ENCODE results near the gene FOXD2.

Gene FOXD2

DNA sequence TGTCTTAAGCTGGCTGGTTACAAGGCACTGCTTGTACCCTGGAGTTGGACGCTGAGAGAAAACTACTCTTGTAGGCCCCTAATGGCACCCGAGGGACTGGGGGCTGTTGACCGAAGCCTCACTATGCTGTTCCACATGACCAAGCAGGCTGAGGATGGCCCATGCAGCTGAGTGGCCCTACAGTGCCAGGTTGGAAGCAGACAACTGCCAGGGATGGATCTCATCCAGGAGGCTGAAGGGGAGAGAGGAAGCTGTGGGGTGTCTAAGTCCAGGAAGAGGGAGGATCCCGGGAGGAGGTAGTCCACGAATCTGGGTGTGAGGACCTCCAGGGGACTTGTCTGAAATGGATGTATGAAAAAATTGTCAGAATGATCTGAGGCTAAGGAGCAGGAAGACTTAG is 45.8 kb downstream of the FOXD2 start:
- no peak overlapping the region for H3K4me3 ChIP-seq (replicated peaks; ENCODE audit: low read depth, low read length)
- TF ChIP-seq, protein P1, sequence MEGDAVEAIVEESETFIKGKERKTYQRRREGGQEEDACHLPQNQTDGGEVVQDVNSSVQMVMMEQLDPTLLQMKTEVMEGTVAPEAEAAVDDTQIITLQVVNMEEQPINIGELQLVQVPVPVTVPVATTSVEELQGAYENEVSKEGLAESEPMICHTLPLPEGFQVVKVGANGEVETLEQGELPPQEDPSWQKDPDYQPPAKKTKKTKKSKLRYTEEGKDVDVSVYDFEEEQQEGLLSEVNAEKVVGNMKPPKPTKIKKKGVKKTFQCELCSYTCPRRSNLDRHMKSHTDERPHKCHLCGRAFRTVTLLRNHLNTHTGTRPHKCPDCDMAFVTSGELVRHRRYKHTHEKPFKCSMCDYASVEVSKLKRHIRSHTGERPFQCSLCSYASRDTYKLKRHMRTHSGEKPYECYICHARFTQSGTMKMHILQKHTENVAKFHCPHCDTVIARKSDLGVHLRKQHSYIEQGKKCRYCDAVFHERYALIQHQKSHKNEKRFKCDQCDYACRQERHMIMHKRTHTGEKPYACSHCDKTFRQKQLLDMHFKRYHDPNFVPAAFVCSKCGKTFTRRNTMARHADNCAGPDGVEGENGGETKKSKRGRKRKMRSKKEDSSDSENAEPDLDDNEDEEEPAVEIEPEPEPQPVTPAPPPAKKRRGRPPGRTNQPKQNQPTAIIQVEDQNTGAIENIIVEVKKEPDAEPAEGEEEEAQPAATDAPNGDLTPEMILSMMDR (IDR thresholded peaks at IDR 0.05; ENCODE audit: low read depth, low read length, missing control alignments) = no peak
- no peak for DNase-seq (ENCODE audit: extremely low read depth, low read depth)

DNA sequence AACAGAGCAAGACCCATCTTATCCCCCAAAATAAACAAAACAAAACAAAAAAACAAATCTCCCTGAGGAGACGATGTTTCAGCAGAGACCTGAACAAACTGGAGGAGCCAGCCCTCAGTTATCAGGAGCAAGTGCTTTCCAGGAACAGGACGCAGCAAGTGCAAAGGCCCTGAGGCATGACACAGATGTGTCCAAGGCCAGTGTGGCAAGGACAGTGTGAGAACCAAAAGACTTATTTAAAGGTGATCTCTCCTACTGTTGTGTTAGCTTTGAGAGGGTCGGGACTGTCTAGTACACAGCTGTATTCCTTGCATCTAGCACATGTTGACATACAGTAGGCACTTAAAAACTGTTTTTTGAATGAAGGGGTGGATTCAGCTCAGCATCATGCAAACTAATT is 48.0 kb downstream of the FOXD2 start:
- no peak for DNase-seq (ENCODE audit: extremely low read depth, low read depth)
- no peak overlapping the region for H3K4me3 ChIP-seq (replicated peaks; ENCODE audit: low read depth, low read length)
- TF ChIP-seq, protein P1 (IDR thresholded peaks at IDR 0.05; ENCODE audit: low read depth, low read length, missing control alignments) = no peak

DNA sequence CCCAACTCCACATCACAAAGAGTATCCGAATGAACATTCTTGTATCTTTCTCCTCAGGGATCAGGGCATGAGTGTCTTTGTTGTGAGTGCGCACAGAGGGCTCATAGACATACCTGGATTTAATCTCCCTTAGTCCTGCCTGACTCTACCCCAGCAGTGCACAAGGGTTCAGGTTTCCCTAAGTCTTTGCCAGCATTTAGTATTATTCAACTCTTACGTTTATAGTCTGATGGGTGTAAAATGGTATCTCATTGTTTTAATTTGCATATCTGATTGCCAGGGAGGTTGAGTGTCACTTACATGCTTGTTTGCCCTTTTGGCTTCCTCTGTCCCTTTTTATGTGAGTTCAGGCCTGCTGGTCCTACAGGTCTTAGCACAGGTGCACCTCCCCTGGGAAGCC is 49.5 kb downstream of the FOXD2 start:
- DNase-seq (ENCODE audit: extremely low read depth, low read depth) = no peak
- H3K4me3 ChIP-seq (replicated peaks; ENCODE audit: low read depth, low read length) = no peak overlapping the region
- TF ChIP-seq, protein P1 (IDR thresholded peaks at IDR 0.05; ENCODE audit: low read depth, low read length, missing control alignments) = no peak

DNA sequence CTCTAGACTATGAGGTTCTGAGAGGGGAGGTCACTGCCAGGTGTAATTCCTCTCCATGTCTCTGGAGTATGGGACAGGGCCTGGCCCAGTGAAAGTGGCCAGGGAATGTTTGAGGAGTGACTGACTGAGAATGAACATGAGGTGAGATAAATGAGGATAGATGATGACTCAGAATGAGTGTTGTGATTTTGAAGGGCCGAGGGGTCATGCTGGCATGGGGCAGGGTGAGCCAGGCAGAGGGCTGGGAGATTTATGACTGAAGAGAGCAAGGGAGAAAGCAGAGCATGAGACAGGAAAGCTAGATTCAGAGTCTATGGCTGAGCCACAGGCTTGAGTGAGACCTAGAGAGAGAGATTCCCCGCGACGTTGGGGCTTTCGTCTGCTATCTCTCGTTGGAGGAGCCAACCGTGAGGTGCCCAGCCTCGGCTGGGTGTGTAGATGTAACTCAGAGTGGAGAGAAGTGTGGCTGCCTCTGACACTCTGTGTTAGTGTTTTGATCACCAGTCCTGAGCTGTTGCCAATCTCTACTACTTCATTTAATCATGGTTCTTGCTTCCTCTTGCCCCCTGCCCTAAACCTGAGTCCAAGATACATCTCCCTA is 50.1 kb downstream of the FOXD2 start:
- TF ChIP-seq, protein P1 (IDR thresholded peaks at IDR 0.05; ENCODE audit: low read depth, low read length, missing control alignments) = no peak
- no peak overlapping the region for H3K4me3 ChIP-seq (replicated peaks; ENCODE audit: low read depth, low read length)
- DNase-seq (ENCODE audit: extremely low read depth, low read depth) = no peak

All from HFF-Myc (cell line).